Hindlimb muscle (tissue), 1 donor: ENCODE results near the gene LRRC38. TPM values are rescaled to one million over a fixed set of nuclear protein-coding genes. Genes with fewer than 3 reads are reported as not detected.
A peak's percentile ranks its signal among the peaks of the same experiment; 100 is the strongest.
"Not testable (repeated sequence)": the region's sequence is repeated elsewhere in the genome, so short reads cannot be mapped to it uniquely, and the experiment has no call there.

Experiments
- DNase-seq: peaks from one replicate; pipeline ENCODE4 v3.0.0-alpha.2; 2013
- polyA plus RNA-seq: library from polyadenylated mRNA; unstranded; fragments of 120-200 nt; gene quantifications from one replicate; pipeline ENCODE4 v1.2.1, GENCODE V29; 2013; ENCODE audit not compliant: insufficient read length

LRRC38 gene
- polyA plus RNA-seq, result 31.8 TPM

GRCh38 chr1:13513895-13514546 lies at the start of gene LRRC38:
Gene LRRC38, minus strand, starts transcription at chr1:13514003. Its CDS starts 410 bp downstream, at chr1:13513593.
- no peak for DNase-seq

GRCh38 chr1:13562981-13563380 lies 49.2 kb upstream of the LRRC38 start:
- not testable (repeated sequence) for DNase-seq

- DNase-seq, result no peak
Observed at GRCh38 chr1:13560541-13560940, 46.7 kb upstream of the LRRC38 start.

GRCh38 chr1:13556224-13556764 lies 42.5 kb upstream of the LRRC38 start:
- DNase-seq, result no peak

- no peak for DNase-seq
Observed at GRCh38 chr1:13554798-13555197, 41.0 kb upstream of the LRRC38 start.

GRCh38 chr1:13550663-13551062 lies 36.9 kb upstream of the LRRC38 start:
- DNase-seq, result no peak

GRCh38 chr1:13549521-13549920 lies 35.7 kb upstream of the LRRC38 start:
- DNase-seq, result no peak

GRCh38 chr1:13549021-13549420 lies 35.2 kb upstream of the LRRC38 start:
- DNase-seq, result no peak

GRCh38 chr1:13548281-13548680 lies 34.5 kb upstream of the LRRC38 start:
- DNase-seq, result no peak

- DNase-seq, result no peak
Observed at GRCh38 chr1:13546791-13547190, 33.0 kb upstream of the LRRC38 start.

- no peak for DNase-seq
Observed at GRCh38 chr1:13544221-13544556, 30.4 kb upstream of the LRRC38 start.

- DNase-seq, result peak; percentile 45
Observed at GRCh38 chr1:13543451-13544220, 29.8 kb upstream of the LRRC38 start.

GRCh38 chr1:13541435-13542215 lies 27.8 kb upstream of the LRRC38 start:
- no peak for DNase-seq

GRCh38 chr1:13540866-13541265 lies 27.1 kb upstream of the LRRC38 start:
- DNase-seq, result no peak

GRCh38 chr1:13539683-13540082 lies 25.9 kb upstream of the LRRC38 start:
- DNase-seq, result no peak

- no peak for DNase-seq
Observed at GRCh38 chr1:13538832-13539231, 25.0 kb upstream of the LRRC38 start.

- no peak for DNase-seq
Observed at GRCh38 chr1:13536571-13536970, 22.8 kb upstream of the LRRC38 start.

GRCh38 chr1:13535227-13535626 lies 21.4 kb upstream of the LRRC38 start:
- DNase-seq, result no peak

- DNase-seq, result no peak
Observed at GRCh38 chr1:13528320-13528719, 14.5 kb upstream of the LRRC38 start.

GRCh38 chr1:13523780-13524477 lies 10.1 kb upstream of the LRRC38 start:
- DNase-seq, result no peak

GRCh38 chr1:13520985-13521384 lies 7.2 kb upstream of the LRRC38 start:
- DNase-seq, result no peak

GRCh38 chr1:13517193-13517812 lies 3.5 kb upstream of the LRRC38 start:
- DNase-seq, result no peak
